CD8-positive, alpha-beta memory T cell (primary cell): ENCODE results near the gene ZMYND12. TPM values are rescaled to one million over a fixed set of nuclear protein-coding genes. Genes with fewer than 3 reads are reported as not detected.

ENCODE experiments used
- CTCF ChIA-PET: fragments of 350-600 bp; sonication (Branson Sonifier 250); formaldehyde crosslinking; loops from one replicate; lab custom pipeline; 2021; ENCODE audit warnings: antibody characterized with exemption; lab: Charles Lee
- POLR2A ChIA-PET: fragments of 350-600 bp; sonication (Branson Sonifier 250); formaldehyde crosslinking; loops from one replicate; lab custom pipeline; 2021; ENCODE audit warnings: antibody characterized with exemption; lab: Charles Lee
- DNase-seq, 5 donors: peaks; one replicate each; pipeline versions ENCODE4 v3.0.0 to v3.0.0-alpha.2; 2020 to 2022; ENCODE audit warnings: mixed read lengths in 1 of 5
- H3K27ac ChIP-seq: one replicate; pipeline ENCODE4 v1.7.0; 2013; ENCODE audit warnings: low read depth, mild to moderate bottlenecking, low read length, moderate library complexity
- H3K27me3 ChIP-seq: 2 replicates; pipeline ENCODE4 v1.7.0; 2013; ENCODE audit warnings: low read length, mild to moderate bottlenecking; ENCODE audit not compliant: insufficient read depth, poor library complexity, severe bottlenecking
- H3K36me3 ChIP-seq: 2 replicates; pipeline ENCODE4 v1.7.0; 2013; ENCODE audit warnings: mild to moderate bottlenecking, low read length, moderate library complexity; ENCODE audit not compliant: insufficient read depth
- H3K4me1 ChIP-seq: 2 replicates; pipeline ENCODE4 v1.7.0; 2013; ENCODE audit warnings: mild to moderate bottlenecking, low read length, moderate library complexity; ENCODE audit not compliant: insufficient read depth
- H3K4me3 ChIP-seq: 2 replicates; pipeline ENCODE4 v1.7.0; 2013; ENCODE audit warnings: mild to moderate bottlenecking, low read length
- H3K9me3 ChIP-seq: 2 replicates; pipeline ENCODE4 v1.7.0; 2013; ENCODE audit warnings: mild to moderate bottlenecking, low read length
- H3K27ac Mint-ChIP-seq, 8 donors: one replicate each; pipeline ENCODE4 v1.8.0; 2020 to 2021; ENCODE audit warnings: mixed read lengths in 8 of 8, mild to moderate bottlenecking in 6 of 8, inconsistent platforms in 3 of 8, moderate library complexity in 3 of 8
- H3K27me3 Mint-ChIP-seq, 2 donors: one replicate each; pipeline ENCODE4 v1.8.0; 2020 to 2021; ENCODE audit warnings: mixed read lengths in 2 of 2, mild to moderate bottlenecking in 1 of 2, moderate library complexity in 1 of 2
- H3K36me3 Mint-ChIP-seq, 3 donors: one replicate each; pipeline ENCODE4 v1.8.0; 2020 to 2021; ENCODE audit warnings: mixed read lengths in 3 of 3, inconsistent platforms in 1 of 3, mild to moderate bottlenecking in 1 of 3
- H3K4me1 Mint-ChIP-seq, 3 donors: one replicate each; pipeline ENCODE4 v1.8.0; 2020 to 2021; ENCODE audit warnings: mixed read lengths in 3 of 3, inconsistent platforms in 1 of 3, mild to moderate bottlenecking in 1 of 3
- H3K4me3 Mint-ChIP-seq, 7 donors: one replicate each; pipeline ENCODE4 v1.8.0; 2020 to 2021; ENCODE audit warnings: mixed read lengths in 7 of 7, mild to moderate bottlenecking in 6 of 7, moderate library complexity in 4 of 7, inconsistent platforms in 2 of 7
- H3K9me3 Mint-ChIP-seq, 5 donors: one replicate each; pipeline ENCODE4 v1.8.0; 2020 to 2022; ENCODE audit warnings: mixed read lengths in 5 of 5, mild to moderate bottlenecking in 3 of 5, moderate library complexity in 2 of 5, inconsistent platforms in 1 of 5
- polyA plus RNA-seq: library from polyadenylated mRNA; unstranded; fragments of 300-500 nt; fragmentation: Illumina TruSeq; gene quantifications from one replicate; pipeline ENCODE4 v1.2.3, GENCODE V29; 2021
- total RNA-seq, 2 experiments: library from RNA; stranded (reverse); gene quantifications; one replicate each; pipeline ENCODE4 v1.2.3, GENCODE V29; 2021

Gene ZMYND12
- total and polyA plus RNA-seq, 3 experiments from 2014 or later, result 0.69 to 0.85 TPM; not detected in 1

- no peak overlapping the region for H3K27ac Mint-ChIP-seq
- Histone ChIP-seq H3K4me1 (no peaks in the 10 kb centered on the region), H3K27me3 (no peaks in the 10 kb centered on the region), H3K9me3 (no peaks in the 10 kb centered on the region), H3K36me3 (no peaks in the 10 kb centered on the region), H3K4me3 (no peak overlapping the region), H3K27ac (no peak overlapping the region)
- DNase-seq, result no peak
- peaks cover 12 to 37% of the 10 kb centered on the region in 2 donors for H3K27me3 Mint-ChIP-seq
- ChIA-PET CTCF (interaction anchor here (0.6 kb wide), 1 partner anchor 175 kb away, joined by 5 read pairs; no protein-coding TSS in a partner anchor), POLR2A (no interaction called here)
- H3K4me1 Mint-ChIP-seq, result no peaks in the 10 kb centered on the region
- H3K9me3 Mint-ChIP-seq, result no peaks in the 10 kb centered on the region
- H3K4me3 Mint-ChIP-seq, result no peak overlapping the region
- H3K36me3 Mint-ChIP-seq, result no peaks in the 10 kb centered on the region
Observed at GRCh38 chr1:42423681-42424080, 32.1 kb downstream of the ZMYND12 start.

- Histone ChIP-seq H3K4me3 (no peak overlapping the region), H3K4me1 (no peaks in the 10 kb centered on the region), H3K27ac (no peak overlapping the region), H3K27me3 (no peaks in the 10 kb centered on the region), H3K36me3 (no peaks in the 10 kb centered on the region), H3K9me3 (no peaks in the 10 kb centered on the region)
- no peak overlapping the region for H3K4me3 Mint-ChIP-seq
- no peak for DNase-seq
- H3K9me3 Mint-ChIP-seq, result no peaks in the 10 kb centered on the region
- H3K27me3 Mint-ChIP-seq, result peaks cover 12 to 37% of the 10 kb centered on the region in 2 donors
- H3K27ac Mint-ChIP-seq, result no peak overlapping the region
- H3K4me1 Mint-ChIP-seq, result no peaks in the 10 kb centered on the region
- CTCF ChIA-PET, result no interaction called here
- no peaks in the 10 kb centered on the region for H3K36me3 Mint-ChIP-seq
- POLR2A ChIA-PET, result no interaction called here
Observed at GRCh38 chr1:42422737-42423136, 33.1 kb downstream of the ZMYND12 start.

- no peak overlapping the region for H3K4me3 ChIP-seq
- Mint-ChIP-seq H3K27me3 (peaks cover 10 to 37% of the 10 kb centered on the region in 2 donors), H3K36me3 (no peaks in the 10 kb centered on the region), H3K9me3 (no peaks in the 10 kb centered on the region), H3K27ac (peak overlapping the region in 1 of 8 donors; percentile 96), H3K4me3 (no peak overlapping the region), H3K4me1 (no peaks in the 10 kb centered on the region)
- no peaks in the 10 kb centered on the region for H3K36me3 ChIP-seq
- ChIA-PET POLR2A (interaction anchor here (0.6 kb wide), 1 partner anchor 43 kb away, joined by 9 read pairs; no protein-coding TSS in a partner anchor), CTCF (no interaction called here)
- no peak overlapping the region for H3K27ac ChIP-seq
- H3K9me3 ChIP-seq, result no peaks in the 10 kb centered on the region
- no peaks in the 10 kb centered on the region for H3K27me3 ChIP-seq
- no peak for DNase-seq
- H3K4me1 ChIP-seq, result no peaks in the 10 kb centered on the region
Observed at GRCh38 chr1:42420911-42421585, 34.8 kb downstream of the ZMYND12 start.

- CTCF ChIA-PET, result no interaction called here
- no peaks in the 10 kb centered on the region for H3K36me3 Mint-ChIP-seq
- Histone ChIP-seq H3K4me3 (no peak overlapping the region), H3K9me3 (no peaks in the 10 kb centered on the region), H3K36me3 (no peaks in the 10 kb centered on the region), H3K4me1 (no peaks in the 10 kb centered on the region), H3K27me3 (no peaks in the 10 kb centered on the region), H3K27ac (no peak overlapping the region)
- POLR2A ChIA-PET, result no interaction called here
- no peak overlapping the region for H3K4me3 Mint-ChIP-seq
- H3K4me1 Mint-ChIP-seq, result no peaks in the 10 kb centered on the region
- no peaks in the 10 kb centered on the region for H3K9me3 Mint-ChIP-seq
- H3K27me3 Mint-ChIP-seq, result peaks cover 10 to 36% of the 10 kb centered on the region in 2 donors
- no peak overlapping the region for H3K27ac Mint-ChIP-seq
- no peak for DNase-seq
Observed at GRCh38 chr1:42420121-42420520, 35.7 kb downstream of the ZMYND12 start.

- no peaks in the 10 kb centered on the region for H3K9me3 Mint-ChIP-seq
- no peak overlapping the region for H3K27ac ChIP-seq
- no peaks in the 10 kb centered on the region for H3K4me1 Mint-ChIP-seq
- no peak overlapping the region for H3K4me3 Mint-ChIP-seq
- H3K4me1 ChIP-seq, result no peaks in the 10 kb centered on the region
- H3K36me3 ChIP-seq, result no peaks in the 10 kb centered on the region
- H3K4me3 ChIP-seq, result no peak overlapping the region
- H3K9me3 ChIP-seq, result no peaks in the 10 kb centered on the region
- H3K27me3 ChIP-seq, result no peaks in the 10 kb centered on the region
- H3K27me3 Mint-ChIP-seq, result peaks cover 10 to 37% of the 10 kb centered on the region in 2 donors
- no peak overlapping the region for H3K27ac Mint-ChIP-seq
- no peaks in the 10 kb centered on the region for H3K36me3 Mint-ChIP-seq
- DNase-seq, result no peak
- CTCF ChIA-PET, result interaction anchor here (0.7 to 1.0 kb wide), 2 partner anchors 19 to 115 kb away, joined by 3 read pairs; no protein-coding TSS in a partner anchor
- POLR2A ChIA-PET, result no interaction called here
Observed at GRCh38 chr1:42419126-42419821, 36.5 kb downstream of the ZMYND12 start.

GRCh38 chr1:42418516-42418915, 37.3 kb downstream of the ZMYND12 start:
- no peaks in the 10 kb centered on the region for H3K9me3 Mint-ChIP-seq

GRCh38 chr1:42417166-42417565, 38.7 kb downstream of the ZMYND12 start:
- no peak for DNase-seq
- H3K4me3 ChIP-seq, result no peak overlapping the region
- H3K4me1 Mint-ChIP-seq, result no peaks in the 10 kb centered on the region
- POLR2A ChIA-PET, result no interaction called here
- peaks cover 10 to 32% of the 10 kb centered on the region in 2 donors for H3K27me3 Mint-ChIP-seq
- no peak overlapping the region for H3K27ac ChIP-seq
- H3K36me3 ChIP-seq, result no peaks in the 10 kb centered on the region
- no peaks in the 10 kb centered on the region for H3K9me3 ChIP-seq
- no peaks in the 10 kb centered on the region for H3K9me3 Mint-ChIP-seq
- H3K27ac Mint-ChIP-seq, result no peak overlapping the region
- CTCF ChIA-PET, result no interaction called here
- no peaks in the 10 kb centered on the region for H3K4me1 ChIP-seq
- no peak overlapping the region for H3K4me3 Mint-ChIP-seq
- H3K27me3 ChIP-seq, result no peaks in the 10 kb centered on the region
- no peaks in the 10 kb centered on the region for H3K36me3 Mint-ChIP-seq

More at GRCh38 chr1:42418516-42418915, 37.3 kb downstream of the ZMYND12 start:
- CTCF ChIA-PET, result interaction anchor here (1.0 kb wide), 1 partner anchor 115 kb away, joined by 3 read pairs; no protein-coding TSS in a partner anchor
- no peaks in the 10 kb centered on the region for H3K27me3 ChIP-seq
- H3K4me1 ChIP-seq, result no peaks in the 10 kb centered on the region
- Mint-ChIP-seq H3K4me1 (no peaks in the 10 kb centered on the region), H3K36me3 (no peaks in the 10 kb centered on the region), H3K4me3 (no peak overlapping the region), H3K27ac (no peak overlapping the region), H3K27me3 (peaks cover 10 to 32% of the 10 kb centered on the region in 2 donors)
- H3K36me3 ChIP-seq, result no peaks in the 10 kb centered on the region
- POLR2A ChIA-PET, result no interaction called here
- H3K9me3 ChIP-seq, result no peaks in the 10 kb centered on the region
- DNase-seq, result no peak
- H3K27ac ChIP-seq, result no peak overlapping the region
- no peak overlapping the region for H3K4me3 ChIP-seq
